Measurements from ENCODE around the gene CKS1B. TPM values are rescaled to one million over a fixed set of nuclear protein-coding genes. Genes with fewer than 3 reads are reported as not detected.
A peak's percentile ranks its signal among the peaks of the same experiment; 100 is the strongest.

The CKS1B gene
- total and polyA plus RNA-seq, 4 donors = 25.9 to 64.8 (median 39.3) TPM

GRCh38 chr1:155017041-155017945 lies 42.8 kb downstream of the CKS1B start:
- peaks cover 20% of the 10 kb centered on the region for H3K4me1 ChIP-seq (ENCODE audit: control insufficient read depth, insufficient read depth, low read length)
- peak overlapping the region; percentile 44 for H3K27ac ChIP-seq (ENCODE audit: low read depth, low read length)
- H3K4me3 ChIP-seq (ENCODE audit: low read depth, low read length) = peak overlapping the region; percentile 43
- WGBS (ENCODE audit: insufficient coverage) = 0% methylated on average over 26 of the region's 49 CpGs
- H3K9me3 ChIP-seq (ENCODE audit: control insufficient read depth, insufficient read depth, low read length) = no peaks in the 10 kb centered on the region
- peak in 4 of 6 donors; percentile 56 to 95 (median 84) for DNase-seq (ENCODE audit: low read depth in 4 of 6, low spot score in 6 of 6)
- H3K36me3 ChIP-seq (ENCODE audit: control insufficient read depth, insufficient read depth, low read length) = peaks cover 23% of the 10 kb centered on the region
- no peaks in the 10 kb centered on the region for H3K27me3 ChIP-seq (ENCODE audit: control insufficient read depth, insufficient read depth, low read length)

DNA sequence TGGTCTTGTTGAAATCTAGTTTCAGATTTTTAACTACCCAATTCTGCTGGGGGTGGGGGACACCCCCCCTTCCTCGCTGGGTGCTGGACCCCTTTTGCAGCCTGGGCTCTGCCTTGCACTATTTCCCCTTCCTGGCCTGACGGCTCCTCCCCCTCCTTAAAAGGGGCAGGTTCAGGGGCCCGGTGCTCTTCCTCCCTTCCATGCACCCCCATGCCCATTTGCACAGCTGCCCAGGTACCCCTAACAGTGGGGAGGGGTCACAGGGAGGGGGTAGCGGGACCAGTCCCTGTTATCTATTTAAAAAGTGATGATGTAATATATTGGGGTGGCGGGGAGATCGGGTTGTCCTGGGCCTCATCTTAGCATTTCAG lies 43.5 kb downstream of the CKS1B start:
- WGBS (ENCODE audit: insufficient coverage) = 72% methylated on average over 4 of the region's 6 CpGs
- Histone ChIP-seq H3K36me3 (ENCODE audit: control insufficient read depth, insufficient read depth, low read length) (peaks cover 23% of the 10 kb centered on the region), H3K4me1 (ENCODE audit: control insufficient read depth, insufficient read depth, low read length) (peaks cover 18% of the 10 kb centered on the region), H3K27ac (ENCODE audit: low read depth, low read length) (peak overlapping the region; percentile 44), H3K9me3 (ENCODE audit: control insufficient read depth, insufficient read depth, low read length) (no peaks in the 10 kb centered on the region), H3K27me3 (ENCODE audit: control insufficient read depth, insufficient read depth, low read length) (no peaks in the 10 kb centered on the region), H3K4me3 (ENCODE audit: low read depth, low read length) (peak overlapping the region; percentile 43)
- no peak for DNase-seq (ENCODE audit: low read depth in 4 of 6, low spot score in 6 of 6)

- Histone ChIP-seq H3K27me3 (ENCODE audit: control insufficient read depth, insufficient read depth, low read length) (no peaks in the 10 kb centered on the region), H3K27ac (ENCODE audit: low read depth, low read length) (no peak overlapping the region), H3K36me3 (ENCODE audit: control insufficient read depth, insufficient read depth, low read length) (peaks cover 23% of the 10 kb centered on the region), H3K4me3 (ENCODE audit: low read depth, low read length) (no peak overlapping the region), H3K9me3 (ENCODE audit: control insufficient read depth, insufficient read depth, low read length) (no peaks in the 10 kb centered on the region), H3K4me1 (ENCODE audit: control insufficient read depth, insufficient read depth, low read length) (peaks cover 18% of the 10 kb centered on the region)
- no peak for DNase-seq (ENCODE audit: low read depth in 4 of 6, low spot score in 6 of 6)
- 83% methylated on average over 7 of the region's 8 CpGs for WGBS (ENCODE audit: insufficient coverage)
Observed at GRCh38 chr1:155018617-155019348, 44.3 kb downstream of the CKS1B start.

- no peak for DNase-seq (ENCODE audit: low read depth in 4 of 6, low spot score in 6 of 6)
- no peak overlapping the region for H3K27ac ChIP-seq (ENCODE audit: low read depth, low read length)
- no peak overlapping the region for H3K4me3 ChIP-seq (ENCODE audit: low read depth, low read length)
- peaks cover 18% of the 10 kb centered on the region for H3K4me1 ChIP-seq (ENCODE audit: control insufficient read depth, insufficient read depth, low read length)
- no peaks in the 10 kb centered on the region for H3K27me3 ChIP-seq (ENCODE audit: control insufficient read depth, insufficient read depth, low read length)
- WGBS (ENCODE audit: insufficient coverage) = 68% methylated on average over 11 of the region's 11 CpGs
- peaks cover 20% of the 10 kb centered on the region for H3K36me3 ChIP-seq (ENCODE audit: control insufficient read depth, insufficient read depth, low read length)
- no peaks in the 10 kb centered on the region for H3K9me3 ChIP-seq (ENCODE audit: control insufficient read depth, insufficient read depth, low read length)
Observed at GRCh38 chr1:155019377-155020245, 45.1 kb downstream of the CKS1B start.

DNA sequence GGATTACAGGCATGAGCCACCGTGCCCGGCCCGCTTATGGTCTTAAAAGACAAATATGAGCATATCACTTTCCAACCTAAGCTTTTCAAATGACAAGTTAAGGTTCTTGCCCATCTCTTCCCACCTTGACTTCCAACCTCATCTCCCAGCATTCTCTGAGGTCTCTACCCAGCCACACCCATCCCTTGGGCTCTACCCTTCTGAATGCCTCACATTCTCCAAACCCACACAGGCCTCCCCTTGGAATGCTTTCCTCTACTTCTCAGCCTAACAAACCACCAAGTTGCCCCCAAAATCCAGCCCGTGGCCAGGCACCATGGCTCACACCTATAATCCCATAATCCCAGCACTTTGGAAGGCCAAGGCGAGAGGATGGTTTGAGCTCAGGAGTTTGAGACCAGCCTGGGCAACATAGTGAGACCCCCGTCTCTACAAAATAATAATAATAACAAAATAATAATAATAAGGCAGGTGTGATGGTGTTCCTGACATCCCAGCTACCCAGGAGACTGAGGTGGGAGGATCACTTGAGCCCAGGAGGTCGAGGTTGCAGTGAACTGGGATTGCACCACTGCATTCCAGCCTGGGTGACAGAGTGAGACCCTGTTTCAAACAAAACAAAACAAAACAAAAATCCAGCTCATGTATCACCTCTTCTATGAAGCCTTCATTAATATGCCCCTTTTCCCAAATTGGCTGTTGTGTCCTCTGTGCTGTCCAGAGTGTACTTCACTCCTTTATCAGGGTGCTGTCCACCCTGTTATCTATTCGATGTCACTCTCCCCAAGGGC lies 47.9 kb downstream of the CKS1B start:
- Histone ChIP-seq H3K27me3 (ENCODE audit: control insufficient read depth, insufficient read depth, low read length) (no peaks in the 10 kb centered on the region), H3K4me1 (ENCODE audit: control insufficient read depth, insufficient read depth, low read length) (peaks cover 8% of the 10 kb centered on the region)
- 95% methylated on average over 5 of the region's 8 CpGs for WGBS (ENCODE audit: insufficient coverage)

DNA sequence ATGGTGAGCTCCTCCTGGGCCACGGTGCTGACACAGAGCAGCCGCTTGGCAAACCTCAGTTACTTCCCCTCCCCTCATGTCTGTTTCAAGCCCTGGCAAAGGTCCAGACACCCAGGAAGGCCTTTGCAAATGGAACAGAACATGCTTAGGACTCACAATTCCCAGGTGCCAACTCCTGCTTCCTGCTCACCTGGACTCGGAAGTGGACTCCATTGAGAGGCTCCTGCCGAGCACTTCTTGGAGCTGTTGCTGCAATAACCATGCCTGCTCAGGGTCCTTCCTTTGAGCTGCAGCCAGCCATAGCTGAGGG lies 48.4 kb downstream of the CKS1B start:
- no peak overlapping the region for H3K27ac ChIP-seq (ENCODE audit: low read depth, low read length)
- peaks cover 3% of the 10 kb centered on the region for H3K4me1 ChIP-seq (ENCODE audit: control insufficient read depth, insufficient read depth, low read length)
- no peak overlapping the region for H3K4me3 ChIP-seq (ENCODE audit: low read depth, low read length)
- H3K9me3 ChIP-seq (ENCODE audit: control insufficient read depth, insufficient read depth, low read length) = no peaks in the 10 kb centered on the region
- 73% methylated on average over 4 of the region's 4 CpGs for WGBS (ENCODE audit: insufficient coverage)
- no peak for DNase-seq (ENCODE audit: low read depth in 4 of 6, low spot score in 6 of 6)
- no peaks in the 10 kb centered on the region for H3K36me3 ChIP-seq (ENCODE audit: control insufficient read depth, insufficient read depth, low read length)
- H3K27me3 ChIP-seq (ENCODE audit: control insufficient read depth, insufficient read depth, low read length) = no peaks in the 10 kb centered on the region

More for the DNA sequence above, 47.9 kb downstream of the CKS1B start:
- Histone ChIP-seq H3K27ac (ENCODE audit: low read depth, low read length) (no peak overlapping the region), H3K4me3 (ENCODE audit: low read depth, low read length) (no peak overlapping the region), H3K36me3 (ENCODE audit: control insufficient read depth, insufficient read depth, low read length) (no peaks in the 10 kb centered on the region), H3K9me3 (ENCODE audit: control insufficient read depth, insufficient read depth, low read length) (no peaks in the 10 kb centered on the region)
- DNase-seq (ENCODE audit: low read depth in 4 of 6, low spot score in 6 of 6) = no peak

- Histone ChIP-seq H3K4me1 (ENCODE audit: control insufficient read depth, insufficient read depth, low read length) (no peaks in the 10 kb centered on the region), H3K27ac (ENCODE audit: low read depth, low read length) (no peak overlapping the region)
- 69% methylated on average over 4 of the region's 5 CpGs for WGBS (ENCODE audit: insufficient coverage)
Observed at GRCh38 chr1:155023627-155024026, 49.1 kb downstream of the CKS1B start.

DNA sequence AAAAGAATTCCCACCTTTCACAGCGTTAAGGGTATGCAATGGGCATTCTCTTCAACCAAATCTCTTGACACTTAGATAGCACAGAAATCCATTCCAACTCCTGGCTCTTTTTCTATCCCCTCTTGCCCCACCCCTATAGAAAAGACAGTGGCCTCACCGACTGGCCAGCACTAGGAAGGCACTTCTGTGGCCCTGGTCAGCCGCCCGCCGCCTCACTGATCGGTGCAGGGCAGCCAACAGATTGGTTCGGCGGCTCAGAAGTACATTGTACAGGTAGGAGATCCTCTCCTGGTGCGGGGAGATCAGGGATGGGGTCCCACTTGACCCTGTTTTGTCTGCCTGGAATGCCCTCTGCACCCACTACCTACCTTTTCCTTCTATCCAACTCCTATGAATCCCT lies 49.8 kb downstream of the CKS1B start:
- 92% methylated on average over 6 of the region's 9 CpGs for WGBS (ENCODE audit: insufficient coverage)
- Histone ChIP-seq H3K36me3 (ENCODE audit: control insufficient read depth, insufficient read depth, low read length) (no peaks in the 10 kb centered on the region), H3K4me1 (ENCODE audit: control insufficient read depth, insufficient read depth, low read length) (no peaks in the 10 kb centered on the region), H3K4me3 (ENCODE audit: low read depth, low read length) (no peak overlapping the region), H3K27ac (ENCODE audit: low read depth, low read length) (no peak overlapping the region), H3K9me3 (ENCODE audit: control insufficient read depth, insufficient read depth, low read length) (no peaks in the 10 kb centered on the region), H3K27me3 (ENCODE audit: control insufficient read depth, insufficient read depth, low read length) (no peaks in the 10 kb centered on the region)
- DNase-seq (ENCODE audit: low read depth in 4 of 6, low spot score in 6 of 6) = no peak

More at GRCh38 chr1:155023627-155024026, 49.1 kb downstream of the CKS1B start:
- Histone ChIP-seq H3K27me3 (ENCODE audit: control insufficient read depth, insufficient read depth, low read length) (no peaks in the 10 kb centered on the region), H3K9me3 (ENCODE audit: control insufficient read depth, insufficient read depth, low read length) (no peaks in the 10 kb centered on the region), H3K36me3 (ENCODE audit: control insufficient read depth, insufficient read depth, low read length) (no peaks in the 10 kb centered on the region), H3K4me3 (ENCODE audit: low read depth, low read length) (no peak overlapping the region)
- no peak for DNase-seq (ENCODE audit: low read depth in 4 of 6, low spot score in 6 of 6)

DNA sequence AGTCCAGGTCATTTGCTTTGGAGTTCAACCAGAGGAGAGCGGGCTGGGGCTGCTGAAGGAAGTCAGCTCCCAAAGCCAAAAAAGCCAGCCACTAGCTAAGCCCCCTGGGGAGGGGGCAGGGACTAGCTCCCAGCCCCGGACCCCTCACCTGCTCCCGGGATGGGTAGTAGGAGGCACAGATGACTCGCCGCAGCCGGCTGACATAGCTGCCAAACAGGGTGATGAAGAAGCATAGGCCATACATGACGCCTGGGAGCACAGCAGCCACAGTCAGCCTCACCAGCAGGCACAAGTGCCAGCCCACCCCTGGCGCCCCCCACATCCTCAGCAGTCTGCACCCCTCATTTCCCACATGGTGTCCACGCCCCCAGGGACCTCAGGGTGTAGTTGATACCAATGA lies 51.7 kb downstream of the CKS1B start:
- 44% methylated on average over 9 of the region's 9 CpGs for WGBS (ENCODE audit: insufficient coverage)
- H3K4me3 ChIP-seq (ENCODE audit: low read depth, low read length) = no peak overlapping the region
- no peaks in the 10 kb centered on the region for H3K9me3 ChIP-seq (ENCODE audit: control insufficient read depth, insufficient read depth, low read length)

More for the DNA sequence above, 51.7 kb downstream of the CKS1B start:
- H3K4me1 ChIP-seq (ENCODE audit: control insufficient read depth, insufficient read depth, low read length) = no peaks in the 10 kb centered on the region
- DNase-seq (ENCODE audit: low read depth in 4 of 6, low spot score in 6 of 6) = no peak
- no peaks in the 10 kb centered on the region for H3K27me3 ChIP-seq (ENCODE audit: control insufficient read depth, insufficient read depth, low read length)
- H3K36me3 ChIP-seq (ENCODE audit: control insufficient read depth, insufficient read depth, low read length) = no peaks in the 10 kb centered on the region
- no peak overlapping the region for H3K27ac ChIP-seq (ENCODE audit: low read depth, low read length)

Data from spinal cord (tissue), 10 donors.